CD14-positive monocyte (primary cell): ENCODE results near the gene CTTNBP2. TPM values are rescaled to one million over a fixed set of nuclear protein-coding genes. Genes with fewer than 3 reads are reported as not detected.

Experiments used
- DNase-seq, 3 donors: peaks; one replicate each; pipeline ENCODE4 v3.0.0-alpha.2; 2011 to 2022
- H2AFZ ChIP-seq: 2 replicates; pipeline ENCODE4 v1.6.0; 2012; ENCODE audit warnings: mild to moderate bottlenecking, low read depth, low read length, inconsistent platforms; ENCODE audit not compliant: insufficient read depth, poor library complexity, severe bottlenecking
- H3K27ac ChIP-seq, 2 donors: 1 replicate in 1 of 2; 2 replicates in 1 of 2; pipeline ENCODE4 v1.5.1; 2012 to 2013; ENCODE audit warnings: low read length in 2 of 2, control low read depth in 1 of 2, inconsistent platforms in 1 of 2, low read depth in 1 of 2, mild to moderate bottlenecking in 1 of 2
- H3K27me3 ChIP-seq, 2 donors: one replicate each; pipeline versions ENCODE4 v1.6.0 to v1.6.1; 2011 to 2013; ENCODE audit warnings: low read length in 2 of 2; ENCODE audit not compliant: control insufficient read depth in 2 of 2, insufficient read depth in 2 of 2
- H3K36me3 ChIP-seq, 2 donors: replicated peaks in 1 of 2; 1 replicate in 1 of 2; 2 replicates in 1 of 2; pipeline versions ENCODE4 v1.5.1 to v1.6.1; 2012 to 2013; ENCODE audit warnings: low read length in 2 of 2, control low read depth in 1 of 2, inconsistent platforms in 1 of 2, mild to moderate bottlenecking in 1 of 2; ENCODE audit not compliant: insufficient read depth in 2 of 2, control insufficient read depth in 1 of 2
- H3K4me1 ChIP-seq, 2 donors: 1 replicate in 1 of 2; 2 replicates in 1 of 2; pipeline versions ENCODE4 v1.5.1 to v1.6.1; 2012 to 2013; ENCODE audit warnings: low read length in 2 of 2, control low read depth in 1 of 2, inconsistent platforms in 1 of 2, mild to moderate bottlenecking in 1 of 2, moderate library complexity in 1 of 2; ENCODE audit not compliant: insufficient read depth in 2 of 2, control insufficient read depth in 1 of 2
- H3K4me2 ChIP-seq: replicated peaks from 2 replicates; pipeline ENCODE3; 2012; ENCODE audit warnings: low read length, moderate library complexity, mild to moderate bottlenecking; ENCODE audit not compliant: poor library complexity, severe bottlenecking; ENCODE audit errors: extremely low read depth
- H3K4me3 ChIP-seq, 3 experiments: fragments of 200-600 bp in 1 of 3; sonication (generic) in 1 of 3; replicated peaks in 1 of 3; 1 replicate in 2 of 3; 2 replicates in 1 of 3; pipeline ENCODE4 v1.5.1; 2011 to 2013; ENCODE audit warnings: low read length in 3 of 3, mild to moderate bottlenecking in 3 of 3, control low read depth in 2 of 3, low read depth in 2 of 3, inconsistent platforms in 1 of 3, moderate library complexity in 1 of 3
- H3K79me2 ChIP-seq: 2 replicates; pipeline ENCODE4 v1.6.0; 2012; ENCODE audit warnings: mild to moderate bottlenecking, control low read depth, inconsistent platforms, low read length, moderate library complexity; ENCODE audit not compliant: insufficient read depth
- H3K9ac ChIP-seq: 2 replicates; pipeline ENCODE4 v1.6.0; 2017; ENCODE audit warnings: low read length, mild to moderate bottlenecking; ENCODE audit not compliant: insufficient read depth, poor library complexity, severe bottlenecking
- H3K9me3 ChIP-seq, 2 donors: replicated peaks in 1 of 2; 1 replicate in 1 of 2; 2 replicates in 1 of 2; pipeline versions ENCODE4 v1.5.1 to v1.6.1; 2012 to 2013; ENCODE audit warnings: low read length in 2 of 2, control low read depth in 1 of 2; ENCODE audit not compliant: control insufficient read depth in 1 of 2, insufficient read depth in 1 of 2
- H4K20me1 ChIP-seq: 2 replicates; pipeline ENCODE4 v1.6.0; 2012; ENCODE audit warnings: mild to moderate bottlenecking, low read length, control low read depth, moderate library complexity; ENCODE audit not compliant: insufficient read depth
- H3K27ac Mint-ChIP-seq, 7 donors: one replicate each; pipeline ENCODE4 v1.8.0; 2020; ENCODE audit warnings: mild to moderate bottlenecking in 7 of 7, mixed read lengths in 7 of 7, moderate library complexity in 6 of 7, inconsistent platforms in 2 of 7
- H3K27me3 Mint-ChIP-seq, 3 donors: one replicate each; pipeline ENCODE4 v1.8.0; 2021 to 2022; ENCODE audit warnings: low read depth in 3 of 3, mild to moderate bottlenecking in 3 of 3, mixed read lengths in 3 of 3, moderate library complexity in 3 of 3, inconsistent platforms in 1 of 3
- H3K36me3 Mint-ChIP-seq, 2 donors: one replicate each; pipeline ENCODE4 v1.8.0; 2020; ENCODE audit warnings: mixed read lengths in 2 of 2, inconsistent platforms in 1 of 2, mild to moderate bottlenecking in 1 of 2
- H3K4me1 Mint-ChIP-seq: one replicate; pipeline ENCODE4 v1.8.0; 2020; ENCODE audit warnings: mild to moderate bottlenecking, mixed read lengths
- H3K4me3 Mint-ChIP-seq, 2 donors: one replicate each; pipeline ENCODE4 v1.8.0; 2020; ENCODE audit warnings: mild to moderate bottlenecking in 2 of 2, mixed read lengths in 2 of 2, moderate library complexity in 1 of 2
- H3K9me3 Mint-ChIP-seq, 7 donors: one replicate each; pipeline ENCODE4 v1.8.0; 2020 to 2022; ENCODE audit warnings: mixed read lengths in 7 of 7, mild to moderate bottlenecking in 6 of 7, moderate library complexity in 6 of 7, inconsistent platforms in 2 of 7
- WGBS: methylation state at CpG from one replicate; pipeline ENCODE4 v1.1.5; 2013; ENCODE audit warnings: missing lambda C conversion rate; ENCODE audit not compliant: insufficient coverage; 5-methylcytosine and 5-hydroxymethylcytosine counted together
- intact Hi-C, 2 donors: fragments of 100-400 bp; cut with micrococcal nuclease; formaldehyde crosslinking; loops; one replicate each; pipeline versions ENCODE4 v1.15.0 to v1.15.1; 2023
- polyA plus RNA-seq, 3 donors: library from polyadenylated mRNA; depleted of rRNA in 1 of 3; unstranded in 2 of 3; stranded (reverse) in 1 of 3; fragments of 300-500 nt in 2 of 3; fragments of >200 nt in 1 of 3; fragmentation: Illumina TruSeq in 2 of 3; gene quantifications; 1 replicate in 2 of 3; 2 replicates in 1 of 3; pipeline ENCODE4 v1.2.3, GENCODE V29; 2012 to 2021
- TF ChIP-seq, protein P1 (sequence below): fragments of 200-600 bp; IDR thresholded peaks from one replicate; pipeline ENCODE4 v1.8.0; 2022; ENCODE audit warnings: antibody characterized with exemption, mild to moderate bottlenecking

Gene CTTNBP2
- polyA plus RNA-seq, 3 donors = 0.38 to 1.4 TPM; not detected in 1

GRCh38 chr7:117728890-117729624, 144.2 kb downstream of the CTTNBP2 start:
- no peaks in the 10 kb centered on the region for H3K27me3 ChIP-seq

GRCh38 chr7:117724898-117725297, 148.3 kb downstream of the CTTNBP2 start:
- DNase-seq = no peak
- Histone ChIP-seq H3K27ac (no peak overlapping the region), H3K4me1 (no peaks in the 10 kb centered on the region), H4K20me1 (no peaks in the 10 kb centered on the region), H3K79me2 (no peaks in the 10 kb centered on the region), H3K4me2 (no peak overlapping the region), H3K9ac (no peak overlapping the region), H3K36me3 (no peaks in the 10 kb centered on the region), H2AFZ (no peak overlapping the region), H3K4me3 (no peak overlapping the region), H3K27me3 (no peaks in the 10 kb centered on the region), H3K9me3 (no peaks in the 10 kb centered on the region)
- Mint-ChIP-seq H3K4me1 (no peaks in the 10 kb centered on the region), H3K27ac (no peak overlapping the region), H3K9me3 (peaks cover 0 to 2% (median 0%) of the 10 kb centered on the region in 7 donors), H3K27me3 (peaks cover 5 to 8% (median 6%) of the 10 kb centered on the region in 3 donors), H3K4me3 (no peak overlapping the region), H3K36me3 (no peaks in the 10 kb centered on the region)
- 100% methylated on average over 2 of the region's 3 CpGs for whole genome bisulfite sequencing
- TF ChIP-seq, protein P1, sequence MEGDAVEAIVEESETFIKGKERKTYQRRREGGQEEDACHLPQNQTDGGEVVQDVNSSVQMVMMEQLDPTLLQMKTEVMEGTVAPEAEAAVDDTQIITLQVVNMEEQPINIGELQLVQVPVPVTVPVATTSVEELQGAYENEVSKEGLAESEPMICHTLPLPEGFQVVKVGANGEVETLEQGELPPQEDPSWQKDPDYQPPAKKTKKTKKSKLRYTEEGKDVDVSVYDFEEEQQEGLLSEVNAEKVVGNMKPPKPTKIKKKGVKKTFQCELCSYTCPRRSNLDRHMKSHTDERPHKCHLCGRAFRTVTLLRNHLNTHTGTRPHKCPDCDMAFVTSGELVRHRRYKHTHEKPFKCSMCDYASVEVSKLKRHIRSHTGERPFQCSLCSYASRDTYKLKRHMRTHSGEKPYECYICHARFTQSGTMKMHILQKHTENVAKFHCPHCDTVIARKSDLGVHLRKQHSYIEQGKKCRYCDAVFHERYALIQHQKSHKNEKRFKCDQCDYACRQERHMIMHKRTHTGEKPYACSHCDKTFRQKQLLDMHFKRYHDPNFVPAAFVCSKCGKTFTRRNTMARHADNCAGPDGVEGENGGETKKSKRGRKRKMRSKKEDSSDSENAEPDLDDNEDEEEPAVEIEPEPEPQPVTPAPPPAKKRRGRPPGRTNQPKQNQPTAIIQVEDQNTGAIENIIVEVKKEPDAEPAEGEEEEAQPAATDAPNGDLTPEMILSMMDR = no peak
- intact Hi-C loops = no loop called here

More at GRCh38 chr7:117728890-117729624, 144.2 kb downstream of the CTTNBP2 start:
- Histone ChIP-seq H3K27ac (no peak overlapping the region), H2AFZ (no peak overlapping the region), H4K20me1 (no peaks in the 10 kb centered on the region), H3K36me3 (no peaks in the 10 kb centered on the region), H3K79me2 (no peaks in the 10 kb centered on the region), H3K9ac (no peak overlapping the region), H3K4me2 (no peak overlapping the region), H3K4me3 (no peak overlapping the region), H3K9me3 (no peaks in the 10 kb centered on the region), H3K4me1 (no peaks in the 10 kb centered on the region)
- H3K27ac Mint-ChIP-seq = no peak overlapping the region
- H3K4me3 Mint-ChIP-seq = no peak overlapping the region
- WGBS = 100% methylated on average over 1 of the region's 7 CpGs
- H3K27me3 Mint-ChIP-seq = peaks cover 5 to 9% (median 6%) of the 10 kb centered on the region in 3 donors
- H3K9me3 Mint-ChIP-seq = peaks cover 0 to 2% (median 0%) of the 10 kb centered on the region in 7 donors
- H3K4me1 Mint-ChIP-seq = no peaks in the 10 kb centered on the region
- intact Hi-C loops = no loop called here
- no peak for DNase-seq
- no peaks in the 10 kb centered on the region for H3K36me3 Mint-ChIP-seq
- TF ChIP-seq, protein P1 = no peak
